8988T (cell line): ENCODE results near the gene USF2.

ENCODE experiments used
- DNase-seq: peaks from one replicate; pipeline ENCODE4 v3.0.0; 2011

The USF2 gene

GRCh38 chr19:35327642-35328041, 58.9 kb downstream of the USF2 start:
- DNase-seq, result no peak

GRCh38 chr19:35328851-35329285, 60.1 kb downstream of the USF2 start, which contains the start of gene CD22:
TSS of gene CD22 (plus strand) at chr19:35329187. CDS start at chr19:35332041, 2,854 bp downstream.
- no peak for DNase-seq

- no peak for DNase-seq
Measured at GRCh38 chr19:35329323-35329722, 60.6 kb downstream of the USF2 start.
